DND-41 (cell line): ENCODE measurements around the gene CEP170B.

ENCODE experiments used
- ATAC-seq: fragments of 200-7000 bp; cut with Tn5 transposase; 3 replicates; pipeline ENCODE4 v1.9.1; 2021; ENCODE audit warnings: low read depth; ENCODE audit not compliant: insufficient read depth
- DNase-seq: peaks from one replicate; pipeline ENCODE4 v3.0.0-alpha.2; 2020
- H2AFZ ChIP-seq: 2 replicates; pipeline ENCODE4 v1.6.0; 2012; ENCODE audit warnings: low read depth, low read length
- H3K27ac ChIP-seq: 2 replicates; pipeline ENCODE4 v1.5.1; 2012; ENCODE audit warnings: low read length, inconsistent platforms
- H3K27me3 ChIP-seq: fragments of 200-600 bp; sonication (generic); 2 replicates; pipeline ENCODE4 v1.6.0; 2012; ENCODE audit warnings: low read length, mild to moderate bottlenecking, inconsistent platforms; ENCODE audit not compliant: insufficient read depth, poor library complexity
- H3K36me3 ChIP-seq: 2 replicates; pipeline ENCODE4 v1.5.1; 2012; ENCODE audit warnings: low read length, inconsistent platforms; ENCODE audit not compliant: insufficient read depth
- H3K4me1 ChIP-seq: 2 replicates; pipeline ENCODE4 v1.5.1; 2012; ENCODE audit warnings: mild to moderate bottlenecking, low read length; ENCODE audit not compliant: insufficient read depth
- H3K4me2 ChIP-seq: 2 replicates; pipeline ENCODE4 v1.6.0; 2012; ENCODE audit warnings: mild to moderate bottlenecking, moderate library complexity, low read length, inconsistent platforms; ENCODE audit not compliant: insufficient read depth
- H3K4me3 ChIP-seq, 2 experiments: fragments of 200-600 bp in 1 of 2; shearing (Covaris generic) in 1 of 2; 2 replicates each; pipeline ENCODE4 v1.5.1; 2012 to 2016; ENCODE audit warnings: inconsistent platforms in 2 of 2, low read length in 2 of 2, mild to moderate bottlenecking in 2 of 2, low read depth in 1 of 2, moderate library complexity in 1 of 2
- H3K79me2 ChIP-seq: 2 replicates; pipeline ENCODE4 v1.6.0; 2012; ENCODE audit warnings: low read length, inconsistent platforms; ENCODE audit not compliant: insufficient read depth
- H3K9ac ChIP-seq: 2 replicates; pipeline ENCODE4 v1.6.0; 2012; ENCODE audit warnings: low read depth, mild to moderate bottlenecking, inconsistent platforms, low read length, moderate library complexity
- H3K9me3 ChIP-seq: 2 replicates; pipeline ENCODE4 v1.5.1; 2012; ENCODE audit warnings: low read length, moderate library complexity, mild to moderate bottlenecking, inconsistent platforms; ENCODE audit not compliant: insufficient read depth, severe bottlenecking
- H4K20me1 ChIP-seq: 2 replicates; pipeline ENCODE4 v1.6.0; 2012; ENCODE audit warnings: low read length; ENCODE audit not compliant: insufficient read depth
- CTCF ChIP-seq: IDR thresholded peaks from 2 replicates; pipeline ENCODE4 v1.5.1; 2012; ENCODE audit warnings: borderline replicate concordance, low read length, moderate library complexity, mild to moderate bottlenecking; ENCODE audit not compliant: poor library complexity, severe bottlenecking; ENCODE audit errors: extremely low read depth
- EZH2 ChIP-seq: IDR thresholded peaks from 3 replicates; pipeline ENCODE4 v1.6.1; 2012; ENCODE audit warnings: borderline replicate concordance, low read depth, mild to moderate bottlenecking, moderate library complexity, low read length, inconsistent platforms; ENCODE audit not compliant: severe bottlenecking

CEP170B gene

GRCh38 chr14:104878582-104878981 is 13.5 kb downstream of the CEP170B start:
- Histone ChIP-seq H3K27ac (no peak overlapping the region), H3K27me3 (no peaks in the 10 kb centered on the region), H3K79me2 (no peaks in the 10 kb centered on the region), H3K36me3 (no peaks in the 10 kb centered on the region), H3K9ac (no peak overlapping the region), H2AFZ (no peak overlapping the region), H3K4me2 (no peak overlapping the region), H4K20me1 (peaks cover 4% of the 10 kb centered on the region; the same call in 1 of the 2 replicates), H3K4me1 (no peaks in the 10 kb centered on the region), H3K4me3 (no peak overlapping the region), H3K9me3 (no peaks in the 10 kb centered on the region)
- no peak for TF ChIP-seq EZH2
- no peak for TF ChIP-seq CTCF
- ATAC-seq: no peak
- DNase-seq: no peak

GRCh38 chr14:104879201-104879982 is 14.3 kb downstream of the CEP170B start:
- H3K9ac ChIP-seq: no peak overlapping the region
- H3K4me2 ChIP-seq: no peak overlapping the region
- no peak for ATAC-seq

GRCh38 chr14:104879983-104880565 is 15.0 kb downstream of the CEP170B start:
- no peaks in the 10 kb centered on the region for H3K79me2 ChIP-seq
- no peaks in the 10 kb centered on the region for H3K9me3 ChIP-seq
- no peak for TF ChIP-seq EZH2
- no peak for TF ChIP-seq CTCF
- no peak overlapping the region for H3K4me3 ChIP-seq
- DNase-seq (no peak), ATAC-seq (no peak)
- H4K20me1 ChIP-seq: peaks cover 4% of the 10 kb centered on the region; the same call in 1 of the 2 replicates
- no peak overlapping the region for H3K4me2 ChIP-seq
- no peaks in the 10 kb centered on the region for H3K36me3 ChIP-seq
- H3K9ac ChIP-seq: no peak overlapping the region
- no peaks in the 10 kb centered on the region for H3K4me1 ChIP-seq
- no peaks in the 10 kb centered on the region for H3K27me3 ChIP-seq
- no peak overlapping the region for H3K27ac ChIP-seq
- no peak overlapping the region for H2AFZ ChIP-seq

More at GRCh38 chr14:104879201-104879982, 14.3 kb downstream of the CEP170B start:
- H3K36me3 ChIP-seq: no peaks in the 10 kb centered on the region
- no peaks in the 10 kb centered on the region for H3K27me3 ChIP-seq
- H2AFZ ChIP-seq: no peak overlapping the region
- no peak for TF ChIP-seq EZH2
- no peak for TF ChIP-seq CTCF
- H3K9me3 ChIP-seq: no peaks in the 10 kb centered on the region
- H4K20me1 ChIP-seq: peaks cover 4% of the 10 kb centered on the region; the same call in 1 of the 2 replicates
- no peak overlapping the region for H3K4me3 ChIP-seq
- H3K4me1 ChIP-seq: no peaks in the 10 kb centered on the region
- no peak for DNase-seq
- no peaks in the 10 kb centered on the region for H3K79me2 ChIP-seq
- H3K27ac ChIP-seq: no peak overlapping the region
